ENCODE results near the gene ISM1. TPM values are rescaled to one million over a fixed set of nuclear protein-coding genes. Genes with fewer than 3 reads are reported as not detected.

ISM1 gene
- total and polyA plus RNA-seq, 2 of the 13 experiments (the other 11 are each of a cell fraction or from before 2014, with no cell fraction given): 0.40 to 1.4 TPM

DNA sequence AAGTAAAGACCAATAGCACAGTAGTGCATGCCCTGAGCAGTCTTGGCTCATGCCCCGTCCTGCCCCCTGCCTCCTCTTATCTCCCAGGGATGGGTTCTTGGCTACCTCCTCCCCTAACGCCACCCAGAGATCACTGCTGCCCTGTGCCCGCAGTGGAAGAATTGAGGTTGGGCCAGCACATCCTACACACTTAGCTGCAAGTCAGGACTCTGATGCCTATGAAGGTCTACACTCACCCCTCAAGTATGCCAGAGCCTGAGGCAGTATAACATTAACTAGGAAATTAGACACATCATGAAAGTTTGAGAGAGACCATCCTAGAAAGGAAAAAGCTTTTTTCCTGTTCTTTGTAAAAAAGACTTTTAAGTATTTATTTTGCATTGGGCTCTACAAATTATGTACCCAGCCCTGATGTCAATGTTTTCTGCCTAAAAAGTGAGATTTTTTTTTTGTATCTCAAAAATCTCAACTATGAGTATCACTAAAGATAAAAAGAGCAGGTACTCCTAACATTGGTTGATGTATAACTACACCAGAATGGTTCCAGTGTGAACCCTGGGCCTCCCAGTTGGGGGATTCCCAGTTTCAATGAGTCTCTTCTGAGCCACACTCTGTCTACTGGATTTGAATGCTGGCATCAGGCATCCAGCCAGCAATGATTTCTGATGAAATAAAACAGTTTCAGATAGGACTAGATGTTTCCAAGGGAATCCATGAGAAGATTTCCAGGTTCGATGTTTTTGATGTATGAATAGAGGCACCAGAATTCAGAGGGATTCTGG, 115.4 kb downstream of the ISM1 start (continued):
- TF ChIP-seq, protein P1, sequence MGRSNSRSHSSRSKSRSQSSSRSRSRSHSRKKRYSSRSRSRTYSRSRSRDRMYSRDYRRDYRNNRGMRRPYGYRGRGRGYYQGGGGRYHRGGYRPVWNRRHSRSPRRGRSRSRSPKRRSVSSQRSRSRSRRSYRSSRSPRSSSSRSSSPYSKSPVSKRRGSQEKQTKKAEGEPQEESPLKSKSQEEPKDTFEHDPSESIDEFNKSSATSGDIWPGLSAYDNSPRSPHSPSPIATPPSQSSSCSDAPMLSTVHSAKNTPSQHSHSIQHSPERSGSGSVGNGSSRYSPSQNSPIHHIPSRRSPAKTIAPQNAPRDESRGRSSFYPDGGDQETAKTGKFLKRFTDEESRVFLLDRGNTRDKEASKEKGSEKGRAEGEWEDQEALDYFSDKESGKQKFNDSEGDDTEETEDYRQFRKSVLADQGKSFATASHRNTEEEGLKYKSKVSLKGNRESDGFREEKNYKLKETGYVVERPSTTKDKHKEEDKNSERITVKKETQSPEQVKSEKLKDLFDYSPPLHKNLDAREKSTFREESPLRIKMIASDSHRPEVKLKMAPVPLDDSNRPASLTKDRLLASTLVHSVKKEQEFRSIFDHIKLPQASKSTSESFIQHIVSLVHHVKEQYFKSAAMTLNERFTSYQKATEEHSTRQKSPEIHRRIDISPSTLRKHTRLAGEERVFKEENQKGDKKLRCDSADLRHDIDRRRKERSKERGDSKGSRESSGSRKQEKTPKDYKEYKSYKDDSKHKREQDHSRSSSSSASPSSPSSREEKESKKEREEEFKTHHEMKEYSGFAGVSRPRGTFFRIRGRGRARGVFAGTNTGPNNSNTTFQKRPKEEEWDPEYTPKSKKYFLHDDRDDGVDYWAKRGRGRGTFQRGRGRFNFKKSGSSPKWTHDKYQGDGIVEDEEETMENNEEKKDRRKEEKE (IDR thresholded peaks at IDR 0.05): no peak
- TF ChIP-seq, protein P2, sequence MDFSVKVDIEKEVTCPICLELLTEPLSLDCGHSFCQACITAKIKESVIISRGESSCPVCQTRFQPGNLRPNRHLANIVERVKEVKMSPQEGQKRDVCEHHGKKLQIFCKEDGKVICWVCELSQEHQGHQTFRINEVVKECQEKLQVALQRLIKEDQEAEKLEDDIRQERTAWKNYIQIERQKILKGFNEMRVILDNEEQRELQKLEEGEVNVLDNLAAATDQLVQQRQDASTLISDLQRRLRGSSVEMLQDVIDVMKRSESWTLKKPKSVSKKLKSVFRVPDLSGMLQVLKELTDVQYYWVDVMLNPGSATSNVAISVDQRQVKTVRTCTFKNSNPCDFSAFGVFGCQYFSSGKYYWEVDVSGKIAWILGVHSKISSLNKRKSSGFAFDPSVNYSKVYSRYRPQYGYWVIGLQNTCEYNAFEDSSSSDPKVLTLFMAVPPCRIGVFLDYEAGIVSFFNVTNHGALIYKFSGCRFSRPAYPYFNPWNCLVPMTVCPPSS (IDR thresholded peaks at IDR 0.05): no peak
- TF ChIP-seq CBX5 (CRISPR knock-in tag; IDR thresholded peaks at IDR 0.05; ENCODE audit: borderline replicate concordance): 0 out of 2 replicates have a peak, but pooled peaks have one; percentile 37
- no peak for TF ChIP-seq ZNF225 (CRISPR knock-in tag; IDR thresholded peaks at IDR 0.05)
- peak; percentile 45; the same call in 1 of the 2 replicates for TF ChIP-seq ISL2 (CRISPR knock-in tag; IDR thresholded peaks at IDR 0.05)
- 0 out of 2 replicates have a peak, but pooled peaks have one; percentile 41 for TF ChIP-seq SMAD9 (CRISPR knock-in tag; IDR thresholded peaks at IDR 0.05)
- no peak for TF ChIP-seq ZNF274 (CRISPR knock-in tag; IDR thresholded peaks at IDR 0.05)
- TF ChIP-seq CHCHD3 (CRISPR knock-in tag; IDR thresholded peaks at IDR 0.05): no peak
- no peak for TF ChIP-seq ZNF781 (CRISPR knock-in tag; IDR thresholded peaks at IDR 0.05; ENCODE audit: borderline replicate concordance, not compliant biosample characterization)
- no peak for TF ChIP-seq NFKB2 (CRISPR knock-in tag; IDR thresholded peaks at IDR 0.05; ENCODE audit: borderline replicate concordance)
- no peak for TF ChIP-seq ZNF850 (CRISPR knock-in tag; conservative IDR thresholded peaks at IDR 0.05)
- 0 out of 2 replicates have a peak, but pooled peaks have one; percentile 31 for TF ChIP-seq ZNF430 (CRISPR knock-in tag; IDR thresholded peaks at IDR 0.05)
- TF ChIP-seq MED13 (CRISPR knock-in tag; IDR thresholded peaks at IDR 0.05): no peak
- TF ChIP-seq NRL (CRISPR knock-in tag; IDR thresholded peaks at IDR 0.05; ENCODE audit: borderline replicate concordance): no peak
- no peak for TF ChIP-seq ZBTB42 (CRISPR knock-in tag; IDR thresholded peaks at IDR 0.05)
- peak; percentile 27; the same call in 1 of the 2 replicates for TF ChIP-seq ZNF614 (CRISPR knock-in tag; IDR thresholded peaks at IDR 0.05; ENCODE audit: borderline replicate concordance)

Data from HepG2 (cell line).